Measurements from ENCODE around the gene GDF11.

DNA sequence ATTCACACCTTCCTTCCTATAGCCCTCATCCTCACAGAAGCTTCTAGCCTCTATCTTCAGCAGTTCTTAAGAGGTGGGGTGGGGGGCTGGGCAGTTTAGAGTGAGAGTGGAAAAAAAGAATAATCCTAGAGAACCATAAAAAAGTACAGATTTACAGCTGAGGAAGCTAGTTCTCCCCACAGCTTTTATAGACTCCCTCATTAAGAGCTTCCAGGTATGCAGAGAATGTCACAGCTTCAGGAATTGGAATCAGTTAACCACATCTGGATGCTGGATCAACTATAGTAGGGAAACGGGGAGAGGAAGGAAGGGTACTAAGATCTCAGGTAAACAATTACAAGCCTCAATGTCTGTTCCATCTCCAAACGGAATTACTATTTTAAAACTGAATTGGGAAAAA, 12.3 kb downstream of the GDF11 start:
- TF ChIP-seq CTCF (IDR thresholded peaks at IDR 0.05) (no peak), POLR2A (IDR thresholded peaks at IDR 0.05) (no peak)
